Measurements from ENCODE around the gene ARSB. TPM values are rescaled to one million over a fixed set of nuclear protein-coding genes. Genes with fewer than 3 reads are reported as not detected.
A peak's percentile ranks its signal among the peaks of the same experiment; 100 is the strongest.
"Not testable (repeated sequence)": the region's sequence is repeated elsewhere in the genome, so short reads cannot be mapped to it uniquely, and the experiment has no call there.

ARSB gene
- total RNA-seq, 1 donor from 2014 or later, result 7.2 TPM

DNA sequence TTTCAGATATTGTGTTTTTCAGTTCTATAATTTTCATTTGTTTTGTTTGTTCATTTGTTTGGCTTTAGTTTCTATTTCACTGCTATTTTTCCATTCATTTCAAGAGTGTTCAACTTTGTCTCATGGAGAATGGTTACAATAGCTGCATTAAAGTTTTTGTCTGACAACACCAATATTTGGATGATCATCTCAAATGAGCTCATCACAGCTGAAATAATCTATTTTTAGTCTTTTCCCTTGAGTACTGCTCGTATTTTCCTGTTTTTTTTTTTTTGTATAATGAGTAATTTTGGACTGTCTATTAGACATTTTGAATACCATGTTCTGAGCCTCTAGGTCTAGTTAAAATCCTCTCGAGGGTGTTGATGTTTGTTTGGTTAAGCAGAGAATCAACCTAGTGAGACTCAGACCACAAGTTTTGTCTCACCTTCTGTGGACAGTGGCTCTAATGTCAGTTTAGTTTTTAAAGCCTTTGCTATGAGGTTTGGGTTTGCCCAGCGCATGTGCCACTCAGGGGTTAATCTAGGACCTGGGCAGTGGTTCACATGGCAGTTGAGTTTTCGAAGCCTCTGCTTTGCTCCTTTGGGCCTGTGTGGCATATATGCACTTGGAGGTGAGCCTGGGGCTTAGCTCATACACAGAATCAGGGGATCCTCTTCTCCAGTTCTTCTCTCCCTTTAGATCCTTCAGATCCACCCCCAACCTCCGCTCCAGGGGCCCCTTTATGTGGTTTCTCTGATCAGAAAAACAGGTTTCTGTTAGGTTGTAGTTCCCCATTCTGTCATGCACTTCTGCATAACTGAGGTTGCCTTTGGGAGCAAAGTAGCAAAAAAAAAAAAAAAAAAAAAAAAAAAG is 79.8 kb downstream of the ARSB start:
- no peak for DNase-seq (ENCODE audit: low read depth in 2 of 2)

DNA sequence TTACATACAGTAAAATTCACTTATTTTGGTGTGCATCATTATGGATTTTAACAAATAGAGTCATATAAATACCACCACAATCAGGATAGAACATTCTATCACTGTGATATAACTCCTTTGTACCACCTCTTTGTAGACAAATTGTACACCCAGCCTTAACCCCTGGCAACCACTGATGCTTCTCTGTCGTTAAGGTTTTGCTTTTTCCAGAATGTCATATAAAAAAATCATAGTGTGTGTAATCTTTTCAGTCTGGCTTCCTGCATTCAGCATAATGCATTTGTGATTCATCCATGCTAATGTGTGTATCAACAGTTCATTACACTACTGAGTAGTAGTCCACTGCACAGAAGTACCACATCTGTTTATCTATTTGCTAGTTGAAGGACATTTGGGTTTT is 81.2 kb downstream of the ARSB start:
- peak; percentile 16 to 55 for DNase-seq (ENCODE audit: low read depth in 2 of 2)

DNA sequence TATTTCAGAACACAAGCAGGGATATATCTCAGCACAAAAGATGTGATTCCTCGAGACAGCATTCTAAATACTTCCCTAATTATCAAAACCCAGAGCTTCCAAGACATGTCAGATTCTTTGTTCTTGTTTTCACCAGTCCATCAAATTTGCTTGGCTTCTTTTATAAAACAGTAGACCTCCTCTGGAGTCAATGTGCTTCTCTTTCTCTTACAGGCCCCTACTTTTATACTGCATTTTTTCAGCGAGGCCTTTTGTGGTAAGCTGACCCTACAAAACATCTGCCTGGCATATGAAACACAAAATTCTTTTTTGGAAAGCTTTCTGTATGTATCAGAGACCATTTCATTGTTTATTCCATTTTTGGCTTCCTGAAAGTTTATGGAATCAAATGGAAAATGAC is 81.8 kb downstream of the ARSB start:
- no peak for DNase-seq (ENCODE audit: low read depth in 2 of 2)

DNA sequence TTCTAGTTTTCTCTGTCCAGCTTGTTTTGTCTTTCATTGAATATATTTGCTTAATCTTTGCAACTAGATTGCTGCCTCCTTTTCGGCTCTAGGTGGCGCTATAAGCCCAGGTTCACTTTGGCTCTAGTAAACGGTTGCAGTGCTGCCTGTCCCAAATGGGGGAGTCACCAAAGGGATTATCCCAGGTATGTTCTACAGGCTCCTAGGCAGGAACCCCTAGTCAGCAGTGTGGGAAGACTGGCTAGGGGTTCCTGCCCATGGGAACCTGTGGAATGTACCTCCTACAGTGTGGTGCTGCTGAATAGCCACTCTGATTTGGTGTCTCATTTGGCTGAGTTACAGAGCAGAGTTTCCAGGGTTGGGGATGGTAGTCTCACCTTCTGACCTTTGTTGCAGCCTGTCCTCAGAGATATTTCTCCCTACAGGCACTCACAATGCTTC is 85.2 kb downstream of the ARSB start:
- peak; percentile 59 to 69 for DNase-seq (ENCODE audit: low read depth in 2 of 2)

DNA sequence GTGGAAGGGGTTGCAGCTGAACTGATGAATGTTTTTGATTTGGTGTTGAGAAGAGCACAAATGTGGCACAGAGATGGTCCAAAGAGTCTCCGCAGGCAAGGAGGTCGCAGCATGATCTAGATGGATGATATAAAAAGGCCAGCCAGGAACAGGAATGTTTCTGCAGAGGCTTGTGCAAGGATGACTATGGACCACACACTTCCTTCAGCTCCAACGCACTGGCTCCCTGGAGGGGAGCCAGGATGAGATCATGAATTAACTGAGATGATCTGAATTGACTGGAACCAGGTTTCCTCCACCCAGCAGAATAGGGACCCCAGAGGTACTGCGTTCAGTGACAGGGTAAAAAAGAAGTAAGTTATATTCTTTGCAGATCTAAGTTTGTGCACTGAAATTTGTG is 89.0 kb downstream of the ARSB start:
- DNase-seq (ENCODE audit: low read depth in 2 of 2), result peak in 1 of 2 donors; percentile 31

DNA sequence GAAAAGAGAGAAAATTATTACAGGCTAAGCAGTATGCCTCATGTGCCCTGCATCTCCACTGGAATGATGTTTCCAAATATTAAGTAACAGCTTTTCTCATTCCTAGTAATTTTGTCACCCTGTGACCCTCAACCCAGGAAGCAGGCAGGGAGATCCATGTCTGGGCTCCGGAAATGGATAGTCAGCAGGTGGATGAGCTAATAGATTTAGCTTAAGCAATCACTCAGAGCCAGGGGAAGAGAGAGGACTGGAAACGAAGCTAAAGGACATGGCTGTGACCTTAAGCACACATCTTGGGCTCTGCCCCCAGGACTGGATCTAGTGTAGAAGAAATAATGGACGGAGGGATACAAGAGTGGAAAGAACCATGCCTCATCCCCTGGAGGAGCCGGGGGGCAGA is 89.5 kb downstream of the ARSB start:
- no peak for DNase-seq (ENCODE audit: low read depth in 2 of 2)

DNA sequence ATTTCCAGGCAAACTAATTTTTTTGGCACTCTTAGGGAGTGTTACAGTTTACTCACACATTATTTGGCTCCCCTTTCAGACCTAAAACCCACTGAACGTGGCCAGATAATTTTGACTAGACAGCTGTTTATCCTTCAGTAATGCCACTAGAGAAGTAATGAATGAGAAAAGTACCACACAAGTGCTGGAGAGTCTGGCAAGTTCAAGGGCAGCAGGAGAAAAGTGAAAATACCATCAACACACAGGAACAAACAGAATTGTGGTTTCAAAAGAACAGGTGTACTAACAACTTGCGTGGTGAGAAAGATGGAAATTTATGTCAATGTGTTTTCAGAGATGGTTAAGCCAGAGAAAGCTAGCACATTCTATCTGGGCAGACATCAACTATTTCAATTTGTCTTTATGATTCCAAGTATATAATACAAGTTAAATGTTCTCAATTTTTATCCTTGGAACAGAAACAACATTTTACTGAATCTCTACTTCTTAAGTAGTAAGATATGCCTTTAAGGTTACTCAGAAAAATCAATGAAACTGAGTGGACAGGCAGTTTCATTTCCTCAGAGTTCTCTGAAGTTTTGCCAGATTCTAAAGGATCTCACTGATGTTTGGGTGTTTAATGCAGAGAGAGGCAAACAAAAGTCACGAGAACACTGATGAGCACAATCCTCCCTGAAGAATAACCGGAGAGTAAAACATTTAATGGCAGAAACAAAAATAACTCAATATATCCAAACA is 91.0 kb downstream of the ARSB start:
- no peak for DNase-seq (ENCODE audit: low read depth in 2 of 2)

DNA sequence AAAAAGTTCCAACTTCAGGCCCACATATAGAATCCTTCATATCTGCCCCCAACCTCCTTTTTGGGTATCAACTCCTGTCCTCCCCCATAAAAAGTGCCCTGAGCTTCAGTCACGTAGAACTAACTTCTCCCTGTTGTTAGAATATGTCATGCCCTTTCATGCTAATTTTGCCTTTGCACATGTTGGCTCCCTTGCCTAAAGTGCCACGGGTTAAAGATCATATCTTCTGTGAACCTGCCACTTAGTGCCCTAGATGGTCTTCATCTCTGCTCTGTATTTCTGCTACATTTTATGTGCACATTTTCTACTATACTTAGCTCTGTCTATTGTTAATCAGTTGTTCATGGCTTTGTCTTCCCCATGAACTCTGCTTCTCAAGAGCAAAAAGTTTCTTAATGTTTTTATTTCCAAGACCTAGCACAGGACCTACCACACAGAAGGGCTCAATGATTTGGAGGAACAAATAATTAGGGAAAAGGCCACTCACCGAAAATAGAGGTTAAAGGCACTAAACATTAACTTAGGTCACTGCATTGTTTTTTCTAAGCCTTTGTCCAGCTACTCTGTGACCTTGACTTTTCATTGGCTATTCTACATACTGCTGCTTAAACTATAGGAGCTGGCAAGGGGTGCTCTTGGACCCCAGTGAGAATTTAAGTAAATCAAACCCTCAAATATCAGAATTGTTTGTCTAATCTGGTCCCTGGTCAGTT is 94.3 kb downstream of the ARSB start:
- no peak for DNase-seq (ENCODE audit: low read depth in 2 of 2)

DNA sequence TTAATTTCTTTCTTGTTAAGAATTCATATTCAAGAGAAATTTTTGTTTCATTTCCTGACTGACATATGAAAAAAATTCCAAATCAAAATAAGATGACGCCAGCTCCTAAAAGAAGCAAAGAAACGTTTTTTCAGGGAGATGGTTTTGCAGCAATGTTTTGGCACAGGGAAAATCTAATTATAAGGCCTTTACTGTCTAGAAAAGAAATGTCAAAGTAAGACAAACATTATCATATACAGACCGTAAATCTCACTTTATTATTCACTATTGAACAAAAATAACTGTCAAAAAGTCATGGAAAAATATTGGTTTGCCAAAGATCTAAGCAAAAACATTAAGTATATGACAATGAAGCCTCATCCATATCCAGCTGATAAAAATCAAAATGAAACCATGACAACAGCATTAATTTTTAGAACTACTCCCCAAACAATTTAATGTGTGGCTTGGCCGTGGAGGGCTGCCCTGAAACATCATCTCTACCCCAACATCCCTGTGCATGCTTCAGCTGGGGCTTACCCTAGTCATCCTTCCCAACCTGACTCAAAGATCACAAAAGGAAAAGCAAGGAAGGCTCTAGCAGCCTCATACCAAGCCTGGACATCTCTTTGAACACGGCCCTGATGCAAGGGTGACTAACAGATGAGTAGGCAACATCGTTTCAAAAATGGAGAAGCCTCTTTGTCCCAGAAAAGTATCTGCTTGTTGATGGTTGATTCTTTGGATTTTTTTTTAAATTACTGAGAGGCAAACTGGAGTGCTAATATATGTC is 95.6 kb downstream of the ARSB start:
- no peak for DNase-seq (ENCODE audit: low read depth in 2 of 2)

DNA sequence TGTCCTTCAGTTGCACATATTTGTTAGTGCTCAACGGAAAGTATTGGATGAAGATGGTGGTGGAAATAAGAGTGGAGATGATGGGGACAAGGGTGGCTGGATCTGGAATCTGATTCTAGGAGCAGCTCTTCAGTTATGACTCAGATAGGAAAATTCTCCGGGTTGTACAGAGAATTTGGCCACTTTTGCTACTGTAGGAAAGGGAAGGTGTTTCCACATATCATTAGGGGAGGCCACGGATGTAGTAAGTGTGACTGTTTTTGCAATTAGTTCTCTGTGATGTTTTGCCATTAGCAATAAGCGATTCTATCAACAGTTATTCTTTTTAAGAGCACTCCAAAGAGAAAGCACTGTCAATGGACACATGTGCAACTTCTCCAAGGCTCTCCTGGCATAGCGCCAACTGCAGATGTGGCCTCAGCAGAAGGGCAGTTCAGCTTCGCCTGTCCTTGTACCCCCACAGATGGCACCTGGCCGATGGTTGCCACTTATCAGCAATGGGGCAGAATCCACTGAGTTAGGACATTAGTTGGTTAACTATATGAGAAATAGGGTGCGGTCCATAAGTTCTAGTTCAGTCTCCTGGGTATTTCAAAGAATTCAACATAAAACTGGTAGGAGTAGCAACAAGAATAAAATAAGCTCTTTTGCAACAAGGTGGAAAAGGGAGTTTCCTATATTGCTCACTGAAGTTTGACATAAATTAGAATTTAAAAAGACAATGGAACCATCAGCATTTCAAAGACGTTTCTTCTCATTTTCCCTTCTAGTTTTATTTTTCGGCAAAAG is 96.3 kb downstream of the ARSB start:
- DNase-seq (ENCODE audit: low read depth in 2 of 2), result no peak

DNA sequence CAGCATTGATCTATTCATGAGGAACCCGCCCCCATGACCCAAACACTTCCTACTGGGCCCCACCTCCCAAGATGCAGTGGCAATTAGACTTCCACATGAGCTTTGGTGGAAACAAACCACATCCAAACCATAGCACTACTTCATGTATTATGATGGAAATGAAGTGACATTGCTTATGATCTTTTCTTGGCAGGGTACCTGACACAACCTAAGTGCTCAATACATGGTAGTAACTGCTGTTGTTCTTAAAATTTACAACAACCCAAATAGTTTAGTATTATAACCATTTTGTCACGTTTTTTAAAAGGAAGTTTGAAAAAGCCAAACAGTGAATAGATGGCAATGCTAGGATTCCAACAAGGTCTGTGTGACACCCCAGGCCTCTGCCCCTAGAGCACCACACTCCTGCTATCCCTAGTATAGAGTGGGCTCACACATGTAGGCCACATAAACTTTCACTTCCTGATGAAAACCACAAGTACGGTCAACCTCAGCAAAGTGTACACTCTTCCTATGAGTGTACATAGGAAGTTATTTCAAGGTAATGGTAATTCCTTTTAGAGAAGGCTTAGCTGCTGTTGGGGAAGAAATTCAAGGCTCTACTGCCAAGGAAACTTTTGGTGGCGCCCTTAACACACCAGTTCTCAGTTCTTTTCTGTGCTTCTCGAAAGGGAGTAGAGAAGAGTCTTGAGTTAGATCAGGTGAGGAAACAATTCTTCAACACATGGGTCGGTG is 97.6 kb downstream of the ARSB start:
- no peak for DNase-seq (ENCODE audit: low read depth in 2 of 2)

DNA sequence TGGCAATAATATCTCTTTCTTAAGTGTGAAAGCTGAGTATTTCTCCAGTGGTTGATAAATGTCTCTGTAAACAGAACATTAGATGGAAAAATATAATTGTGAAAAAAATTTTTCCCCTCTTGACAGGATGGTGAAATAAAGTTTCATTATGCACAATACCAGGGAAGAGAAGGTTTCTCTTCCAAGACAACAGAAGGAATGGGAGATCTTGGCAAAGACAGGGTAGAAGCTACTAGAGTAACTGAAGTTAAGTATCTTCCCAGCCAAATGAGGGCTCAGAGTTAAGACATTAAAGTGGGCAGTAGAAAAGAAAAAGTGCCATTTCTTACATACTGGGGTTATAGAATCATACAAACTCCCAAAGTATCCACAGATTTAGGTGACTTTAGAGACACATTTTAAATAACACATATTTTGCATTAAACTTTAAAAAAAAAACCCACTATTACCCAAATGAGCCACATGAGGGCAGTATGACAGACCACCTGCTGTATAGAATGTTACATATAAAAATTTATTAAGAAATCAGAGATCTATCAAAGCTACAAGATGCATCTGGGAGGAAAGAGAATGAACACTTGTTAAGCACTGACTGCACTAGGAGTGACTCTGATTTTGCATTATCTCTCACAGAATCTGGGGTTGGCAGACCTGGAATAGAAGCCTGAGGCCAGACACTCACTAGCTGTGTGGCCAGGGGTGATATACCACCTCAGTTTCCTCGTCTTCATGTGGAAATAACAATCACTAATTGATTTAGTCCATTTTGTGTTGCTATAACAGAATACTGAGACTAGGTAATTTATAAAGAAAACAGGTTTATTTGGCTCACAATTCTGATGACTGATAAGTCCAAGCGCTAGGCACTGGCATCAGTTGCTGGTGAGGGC is 98.5 kb downstream of the ARSB start:
- peak in 1 of 2 donors; percentile 34 for DNase-seq (ENCODE audit: low read depth in 2 of 2)

DNA sequence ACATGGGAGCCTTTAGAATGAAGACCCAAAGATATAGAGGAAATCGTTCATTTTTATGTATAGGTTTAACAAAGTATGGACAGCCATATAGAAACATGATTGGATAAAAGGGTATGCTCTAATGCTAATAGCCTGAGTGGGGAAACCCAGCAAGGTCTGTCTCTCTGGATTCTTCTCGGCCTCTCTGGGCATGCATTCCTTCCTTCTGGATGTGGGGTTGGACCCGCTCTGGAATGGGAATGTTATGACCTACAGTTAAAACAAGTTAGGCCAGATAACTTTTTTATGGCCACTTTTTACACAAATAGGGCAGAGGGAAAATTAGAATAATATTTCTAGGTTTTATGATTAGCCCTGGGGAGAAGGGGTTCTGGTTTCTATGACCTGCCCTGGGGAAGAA is 103.2 kb downstream of the ARSB start:
- no peak for DNase-seq (ENCODE audit: low read depth in 2 of 2)

DNA sequence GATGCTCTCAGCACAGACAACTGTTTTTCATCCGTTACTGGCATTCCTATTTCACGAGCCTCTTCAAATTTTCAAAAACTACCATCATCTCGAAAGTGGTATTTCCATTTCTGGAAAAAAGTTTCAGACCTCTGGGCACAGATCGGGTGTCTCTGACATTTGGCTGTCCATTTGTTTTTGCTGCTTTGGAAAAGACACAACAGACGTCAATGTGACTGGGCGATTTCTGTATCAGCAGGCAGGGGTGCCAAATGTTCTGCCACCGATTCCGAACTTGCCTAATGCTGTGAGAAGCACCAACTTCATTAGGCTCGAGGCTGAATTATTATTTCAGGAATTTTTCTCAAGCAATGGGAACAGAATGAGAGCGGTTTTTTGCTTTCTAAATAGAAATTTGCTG is 105.6 kb downstream of the ARSB start:
- DNase-seq (ENCODE audit: low read depth in 2 of 2), result no peak

DNA sequence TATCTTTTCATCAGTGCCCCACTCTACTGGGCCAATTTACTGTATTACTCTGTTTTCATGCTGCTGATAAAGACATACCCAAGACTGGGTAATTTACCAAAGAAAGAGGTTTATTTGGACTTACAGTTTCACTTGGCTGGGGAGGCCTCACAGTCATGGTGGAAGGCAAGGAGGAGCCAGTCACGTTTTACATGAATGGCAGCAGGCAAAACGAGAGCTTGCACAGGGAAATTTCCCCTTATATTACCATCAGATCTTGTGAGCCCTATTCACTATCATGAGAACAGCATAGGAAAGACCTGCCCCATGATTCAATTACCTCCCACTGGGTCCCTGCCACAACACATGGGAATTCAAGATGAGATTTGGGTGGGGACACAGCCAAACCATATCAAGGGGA is 119.0 kb downstream of the ARSB start:
- not testable (repeated sequence) for DNase-seq (ENCODE audit: low read depth in 2 of 2)

DNA sequence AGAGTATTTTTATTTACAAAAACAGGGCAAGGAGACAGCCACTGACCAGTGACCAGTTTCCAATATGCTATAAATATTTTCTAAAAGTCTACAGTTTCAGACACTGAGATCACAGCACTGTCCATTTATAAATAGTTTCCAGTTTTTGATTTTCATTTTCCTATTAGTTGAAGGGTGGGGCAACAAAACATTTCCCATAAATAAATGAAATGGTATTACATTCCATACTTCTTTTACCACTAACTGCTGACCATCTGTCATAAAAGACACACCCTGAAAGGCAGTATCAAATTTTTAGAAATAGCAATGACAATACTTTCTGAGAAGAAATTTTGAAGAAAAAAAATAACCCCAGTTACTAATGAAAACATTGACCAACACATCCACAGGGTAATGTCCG is 126.7 kb downstream of the ARSB start:
- no peak for DNase-seq (ENCODE audit: low read depth in 2 of 2)

DNA sequence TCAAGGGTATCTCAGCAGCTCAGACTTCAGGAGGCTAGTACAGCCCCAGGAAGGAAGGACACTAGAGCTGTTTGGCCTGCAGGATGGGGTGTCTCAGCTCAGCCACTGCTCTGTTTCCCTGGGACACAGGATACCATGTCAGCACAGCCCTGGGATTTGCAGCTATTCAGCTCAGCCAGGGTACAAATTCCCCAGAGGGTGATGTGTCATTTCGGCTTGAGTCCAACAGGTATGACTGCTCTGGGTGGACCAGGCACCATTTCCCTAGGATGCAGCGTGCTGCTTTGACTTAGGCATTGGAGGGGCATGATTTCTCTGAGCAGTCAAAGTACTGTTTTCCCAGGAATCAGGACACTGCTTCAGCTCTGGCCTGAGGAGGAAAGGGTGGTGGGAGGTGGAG is 130.1 kb downstream of the ARSB start:
- DNase-seq (ENCODE audit: low read depth in 2 of 2), result no peak

DNA sequence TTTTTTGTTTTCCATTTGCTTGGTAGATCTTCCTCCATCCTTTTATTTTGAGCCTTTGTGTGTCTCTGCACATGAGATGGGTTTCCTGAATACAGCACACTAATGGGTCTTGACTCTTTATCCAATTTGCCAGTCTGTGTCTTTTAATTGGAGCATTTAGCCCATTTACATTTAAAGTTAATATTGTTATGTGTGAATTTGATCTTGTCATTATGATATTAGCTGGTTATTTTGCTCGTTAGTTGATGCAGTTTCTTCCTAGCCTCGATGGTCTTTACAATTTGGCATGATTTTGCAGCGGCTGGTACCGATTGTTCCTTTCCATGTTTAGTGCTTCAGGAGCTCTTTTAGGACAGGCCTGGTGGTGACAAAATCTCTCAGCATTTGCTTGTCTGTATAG is 133.2 kb downstream of the ARSB start:
- not testable (repeated sequence) for DNase-seq (ENCODE audit: low read depth in 2 of 2)

DNA sequence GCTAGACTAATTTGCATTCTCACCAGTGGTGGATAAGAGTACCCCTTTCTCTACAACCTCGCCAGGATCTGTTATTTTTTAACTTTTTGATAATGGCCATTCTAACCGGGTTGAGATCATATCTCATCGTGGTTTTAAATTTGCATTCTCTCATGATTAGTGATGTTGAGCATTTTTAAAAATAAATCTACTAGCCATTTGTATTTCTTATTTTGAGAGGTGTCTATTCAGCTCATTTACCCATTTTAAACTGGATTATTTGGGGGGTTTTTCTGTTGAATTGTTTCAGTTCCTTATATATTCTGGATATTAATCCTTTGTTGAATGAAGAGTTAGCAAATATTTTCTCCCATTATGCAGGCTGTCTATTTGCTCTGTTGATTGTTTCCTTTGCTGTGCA is 139.6 kb downstream of the ARSB start:
- DNase-seq (ENCODE audit: low read depth in 2 of 2), result no peak
